D721Med (cell line): ENCODE data around the gene ADAD1.

Experiments used
- DNase-seq: peaks from one replicate; pipeline ENCODE4 v3.0.0; 2011; ENCODE audit warnings: low spot score; ENCODE audit not compliant: insufficient read length
- FAIRE-seq: peaks from 2 replicates; lab custom pipeline; 2011; peaks lifted over from hg19 to GRCh38; lab: Jason Lieb, UNC
- CTCF ChIP-seq: IDR thresholded peaks from 2 replicates; pipeline ENCODE4 v1.5.1; 2012; ENCODE audit warnings: mild to moderate bottlenecking, control low read depth; ENCODE audit not compliant: insufficient read depth; ENCODE audit errors: missing control alignments

ADAD1 gene

DNA sequence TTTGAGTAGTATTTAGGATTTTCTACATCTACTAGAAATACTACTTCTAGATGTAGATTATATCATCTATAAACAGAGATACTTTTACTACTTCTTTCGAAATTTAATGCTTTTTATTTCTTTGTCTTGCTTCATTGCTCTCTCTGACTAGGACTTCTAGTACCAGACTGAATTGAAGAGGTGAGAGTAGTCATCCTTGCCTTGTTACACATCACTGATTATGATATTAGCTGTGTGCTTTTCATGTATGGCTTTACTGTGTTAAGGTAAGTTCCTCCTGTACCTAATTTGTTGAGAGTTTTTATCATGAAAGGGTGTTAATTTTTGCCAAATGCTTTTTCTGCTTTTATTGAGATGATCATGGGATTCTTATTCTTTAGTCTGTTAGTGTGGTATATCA is 97.3 kb downstream of the ADAD1 start:
- no peak for TF ChIP-seq CTCF
- FAIRE-seq (no peak), DNase-seq (no peak)

DNA sequence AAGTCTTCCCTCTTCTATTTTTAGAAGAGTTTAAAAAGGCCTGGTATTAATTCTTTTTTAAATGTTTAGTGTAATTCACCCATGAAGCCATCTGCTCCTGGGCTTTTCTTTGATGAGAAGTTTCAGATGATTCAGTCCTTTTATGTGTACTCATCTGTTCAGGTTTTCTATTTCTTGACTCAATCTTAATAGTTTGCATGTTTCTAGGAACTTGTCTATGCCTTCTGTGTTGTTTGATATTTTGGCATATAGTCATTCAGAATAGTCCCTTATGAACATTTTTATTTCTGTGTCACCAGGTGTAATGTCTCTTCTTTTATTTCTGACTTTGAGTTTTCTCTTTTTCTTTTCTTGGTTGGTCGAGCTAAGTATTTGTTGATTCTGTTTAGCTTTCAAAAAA is 97.9 kb downstream of the ADAD1 start:
- DNase-seq (no peak), FAIRE-seq (no peak)
- no peak for TF ChIP-seq CTCF
